GM12878 (cell line): ENCODE data around the gene CLEC16A. TPM values are rescaled to one million over a fixed set of nuclear protein-coding genes. Genes with fewer than 3 reads are reported as not detected.

Experiments
- BMI1 ChIP-seq: fragments of 450-650 bp; IDR thresholded peaks from 2 replicates; pipeline ENCODE4 v1.6.1; 2016; ENCODE audit warnings: mild to moderate bottlenecking, moderate library complexity, borderline replicate concordance
- FOS ChIP-seq: IDR thresholded peaks from 3 replicates; pipeline ENCODE4 v1.6.1; 2011; ENCODE audit warnings: borderline replicate concordance; ENCODE audit not compliant: insufficient read length; ENCODE audit errors: extremely low read depth
- HCFC1 ChIP-seq: fragments of 150-350 bp; IDR thresholded peaks from 2 replicates; pipeline ENCODE4 v1.6.1; 2014; ENCODE audit warnings: low read length
- HDAC2 ChIP-seq: fragments of 200-600 bp; sonication (generic); IDR thresholded peaks from 2 replicates; pipeline ENCODE4 v1.6.1; 2017
- IKZF2 ChIP-seq, 2 experiments: fragments of 450-650 bp; IDR thresholded peaks; 2 replicates each; pipeline ENCODE4 v1.6.1; 2017; ENCODE audit warnings: mild to moderate bottlenecking in 2 of 2, moderate library complexity in 2 of 2
- KDM1A ChIP-seq: fragments of 200-600 bp; sonication (generic); IDR thresholded peaks from 2 replicates; pipeline ENCODE4 v1.6.1; 2016; ENCODE audit warnings: borderline replicate concordance
- PML ChIP-seq: IDR thresholded peaks from 2 replicates; pipeline ENCODE4 v1.6.1; 2012; ENCODE audit warnings: low read length, inconsistent platforms
- POLR2AphosphoS2 ChIP-seq: IDR thresholded peaks from 2 replicates; pipeline ENCODE4 v1.6.1; 2011; ENCODE audit warnings: low read depth, mild to moderate bottlenecking, low read length, improper control_type of control experiment, moderate library complexity
- POLR2AphosphoS5 ChIP-seq: IDR thresholded peaks from 2 replicates; pipeline ENCODE4 v1.6.1; 2011; ENCODE audit warnings: mild to moderate bottlenecking, low read length, inconsistent platforms
- RB1 ChIP-seq: fragments of 450-650 bp; formaldehyde crosslinking; IDR thresholded peaks from 2 replicates; pipeline ENCODE4 v1.6.1; 2017; ENCODE audit warnings: mild to moderate bottlenecking, borderline replicate concordance
- RUNX3 ChIP-seq: IDR thresholded peaks from 2 replicates; pipeline ENCODE4 v1.6.1; 2012; ENCODE audit warnings: low read length, inconsistent platforms
- SIN3A ChIP-seq: IDR thresholded peaks from 2 replicates; pipeline ENCODE4 v1.6.1; 2012; ENCODE audit warnings: low read depth, low read length, improper control_type of control experiment
- SMAD1 ChIP-seq: fragments of 450-650 bp; IDR thresholded peaks from 2 replicates; pipeline ENCODE4 v1.6.1; 2018; ENCODE audit warnings: mild to moderate bottlenecking, low read depth; ENCODE audit not compliant: partially characterized antibody
- SMC3 ChIP-seq: IDR thresholded peaks from 2 replicates; pipeline ENCODE4 v1.6.1; 2011; ENCODE audit warnings: low read length, improper control_type of control experiment, borderline replicate concordance
- SP1 ChIP-seq: IDR thresholded peaks from one replicate; pipeline ENCODE4 v1.6.1; 2011; ENCODE audit warnings: low read depth, low read length
- SRF ChIP-seq, 2 experiments: IDR thresholded peaks; 2 replicates each; pipeline ENCODE4 v1.6.1; 2011; ENCODE audit warnings: low read depth in 2 of 2, low read length in 2 of 2, mild to moderate bottlenecking in 1 of 2, moderate library complexity in 1 of 2
- TARDBP ChIP-seq: IDR thresholded peaks from 2 replicates; pipeline ENCODE4 v1.6.1; 2016; ENCODE audit warnings: borderline replicate concordance
- TCF3 ChIP-seq: IDR thresholded peaks from 2 replicates; pipeline ENCODE4 v1.6.1; 2012; ENCODE audit warnings: low read depth, mild to moderate bottlenecking, low read length, borderline replicate concordance; ENCODE audit not compliant: insufficient read depth
- YBX1 ChIP-seq: fragments of 450-650 bp; IDR thresholded peaks from 2 replicates; pipeline ENCODE4 v1.6.1; 2016; ENCODE audit warnings: antibody characterized with exemption
- YY1 ChIP-seq: IDR thresholded peaks from 2 replicates; pipeline ENCODE4 v1.6.1; 2011; ENCODE audit warnings: low read depth, mild to moderate bottlenecking, low read length
- ZNF217 ChIP-seq: fragments of 450-650 bp; IDR thresholded peaks from 2 replicates; pipeline ENCODE4 v1.6.1; 2017; ENCODE audit warnings: antibody characterized with exemption, mild to moderate bottlenecking
- ZNF622 ChIP-seq: fragments of 450-650 bp; IDR thresholded peaks from 2 replicates; pipeline ENCODE4 v1.6.1; 2017; ENCODE audit warnings: mild to moderate bottlenecking, inconsistent platforms
- ZZZ3 ChIP-seq: IDR thresholded peaks from 2 replicates; pipeline ENCODE4 v1.6.1; 2011; ENCODE audit warnings: low read depth; ENCODE audit not compliant: control insufficient read depth, insufficient read length
- polyA plus RNA-seq, 11 experiments: library from polyadenylated mRNA; depleted of rRNA in 4 of 11; unstranded in 6 of 11; stranded (reverse) in 5 of 11; fragments of >200 nt; fragmentation: Nextera tagmentation in 4 of 11; fragmentation: Illumina TruSeq in 1 of 11; extraction: Ambion mirVana in 4 of 11; extraction: Trizol in 1 of 11; gene quantifications; 1 replicate in 1 of 11; 2 replicates in 10 of 11; pipeline versions ENCODE4 v1.2.1 to v1.2.3, GENCODE V29; 2011 to 2016; ENCODE audit warnings: inconsistent platforms in 2 of 11, missing spikeins in 2 of 11, low read depth in 1 of 11
- total RNA-seq, 4 experiments: library from RNA; depleted of rRNA in 3 of 4; stranded (reverse); fragments of >200 nt in 3 of 4; fragmentation: Illumina TruSeq in 1 of 4; extraction: Trizol in 1 of 4; gene quantifications; 2 replicates each; pipeline versions ENCODE4 v1.2.1 to v1.2.3, GENCODE V29; 2013 to 2021
- TF ChIP-seq, protein P1 (sequence below): fragments of 450-650 bp; IDR thresholded peaks from 2 replicates; pipeline ENCODE4 v1.6.1; 2016; ENCODE audit warnings: mild to moderate bottlenecking
- TF ChIP-seq, protein P2 (sequence below): fragments of 450-650 bp; IDR thresholded peaks from 2 replicates; pipeline ENCODE4 v1.6.1; 2017; ENCODE audit warnings: mild to moderate bottlenecking, moderate library complexity
- TF ChIP-seq, protein P3 (sequence below): fragments of 450-650 bp; conservative IDR thresholded peaks from 2 replicates; pipeline ENCODE4 v1.6.1; 2017; ENCODE audit warnings: mild to moderate bottlenecking, moderate library complexity

The CLEC16A gene
- total and polyA plus RNA-seq, 10 of the 15 experiments (the other 5 are each of a cell fraction or from before 2014, with no cell fraction given), result 1.5 to 28.8 (median 19.2) TPM

DNA sequence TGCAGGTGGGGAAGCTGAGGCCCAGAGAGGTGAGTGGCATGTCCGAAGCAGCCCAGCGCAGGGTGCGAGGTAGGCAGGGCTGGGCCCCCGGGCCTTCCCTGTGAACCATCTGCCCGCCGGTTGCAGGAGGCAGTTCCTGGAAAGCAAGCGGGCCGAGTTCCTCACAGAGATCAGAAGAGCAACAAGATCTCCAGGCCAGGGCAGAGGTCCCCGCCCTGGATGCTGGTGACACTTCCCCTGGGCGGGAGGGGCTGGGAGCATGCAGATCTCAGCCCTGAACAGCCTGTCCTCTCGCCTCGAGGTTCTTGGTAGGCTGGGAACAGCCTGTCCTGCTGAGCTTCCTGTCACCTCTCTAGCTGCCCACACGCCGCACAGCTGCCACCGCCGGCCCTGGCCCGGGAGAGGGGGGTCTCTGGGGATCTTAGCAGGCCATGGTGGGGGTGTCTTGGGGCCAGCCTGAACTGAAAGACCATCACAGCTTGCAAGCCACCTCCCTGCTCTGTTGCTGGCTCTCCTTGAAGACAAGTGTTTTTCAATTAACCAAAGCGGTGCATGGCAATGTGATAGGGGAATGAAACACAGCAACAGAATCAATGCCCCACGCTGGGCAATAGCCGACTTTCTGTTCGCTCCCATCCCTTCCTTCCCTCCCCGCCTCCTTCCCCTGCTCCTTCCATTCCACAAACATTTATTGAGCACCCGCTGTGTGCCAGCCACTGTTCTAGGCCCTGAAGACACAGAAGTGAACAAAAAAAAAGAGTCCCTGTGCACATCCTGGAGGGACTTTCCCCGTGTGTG, 279.9 kb downstream of the CLEC16A start (continued):
- TF ChIP-seq, protein P1, sequence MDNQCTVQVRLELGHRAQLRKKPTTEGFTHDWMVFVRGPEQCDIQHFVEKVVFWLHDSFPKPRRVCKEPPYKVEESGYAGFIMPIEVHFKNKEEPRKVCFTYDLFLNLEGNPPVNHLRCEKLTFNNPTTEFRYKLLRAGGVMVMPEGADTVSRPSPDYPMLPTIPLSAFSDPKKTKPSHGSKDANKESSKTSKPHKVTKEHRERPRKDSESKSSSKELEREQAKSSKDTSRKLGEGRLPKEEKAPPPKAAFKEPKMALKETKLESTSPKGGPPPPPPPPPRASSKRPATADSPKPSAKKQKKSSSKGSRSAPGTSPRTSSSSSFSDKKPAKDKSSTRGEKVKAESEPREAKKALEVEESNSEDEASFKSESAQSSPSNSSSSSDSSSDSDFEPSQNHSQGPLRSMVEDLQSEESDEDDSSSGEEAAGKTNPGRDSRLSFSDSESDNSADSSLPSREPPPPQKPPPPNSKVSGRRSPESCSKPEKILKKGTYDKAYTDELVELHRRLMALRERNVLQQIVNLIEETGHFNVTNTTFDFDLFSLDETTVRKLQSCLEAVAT, result no peak
- no peak for TF ChIP-seq ZZZ3
- TF ChIP-seq YBX1, result no peak
- no peak for TF ChIP-seq POLR2AphosphoS5
- TF ChIP-seq TCF3, result peak; percentile 61; the same call in 1 of the 2 replicates
- TF ChIP-seq KDM1A, result no peak
- no peak for TF ChIP-seq SRF (IDR thresholded peaks at IDR 0.05; ENCODE audit: low read depth in 2 of 2, low read length in 2 of 2)
- TF ChIP-seq ZNF622, result no peak
- no peak for TF ChIP-seq SP1
- no peak for TF ChIP-seq FOS
- TF ChIP-seq RUNX3, result no peak
- TF ChIP-seq BMI1, result no peak
- TF ChIP-seq, protein P2, sequence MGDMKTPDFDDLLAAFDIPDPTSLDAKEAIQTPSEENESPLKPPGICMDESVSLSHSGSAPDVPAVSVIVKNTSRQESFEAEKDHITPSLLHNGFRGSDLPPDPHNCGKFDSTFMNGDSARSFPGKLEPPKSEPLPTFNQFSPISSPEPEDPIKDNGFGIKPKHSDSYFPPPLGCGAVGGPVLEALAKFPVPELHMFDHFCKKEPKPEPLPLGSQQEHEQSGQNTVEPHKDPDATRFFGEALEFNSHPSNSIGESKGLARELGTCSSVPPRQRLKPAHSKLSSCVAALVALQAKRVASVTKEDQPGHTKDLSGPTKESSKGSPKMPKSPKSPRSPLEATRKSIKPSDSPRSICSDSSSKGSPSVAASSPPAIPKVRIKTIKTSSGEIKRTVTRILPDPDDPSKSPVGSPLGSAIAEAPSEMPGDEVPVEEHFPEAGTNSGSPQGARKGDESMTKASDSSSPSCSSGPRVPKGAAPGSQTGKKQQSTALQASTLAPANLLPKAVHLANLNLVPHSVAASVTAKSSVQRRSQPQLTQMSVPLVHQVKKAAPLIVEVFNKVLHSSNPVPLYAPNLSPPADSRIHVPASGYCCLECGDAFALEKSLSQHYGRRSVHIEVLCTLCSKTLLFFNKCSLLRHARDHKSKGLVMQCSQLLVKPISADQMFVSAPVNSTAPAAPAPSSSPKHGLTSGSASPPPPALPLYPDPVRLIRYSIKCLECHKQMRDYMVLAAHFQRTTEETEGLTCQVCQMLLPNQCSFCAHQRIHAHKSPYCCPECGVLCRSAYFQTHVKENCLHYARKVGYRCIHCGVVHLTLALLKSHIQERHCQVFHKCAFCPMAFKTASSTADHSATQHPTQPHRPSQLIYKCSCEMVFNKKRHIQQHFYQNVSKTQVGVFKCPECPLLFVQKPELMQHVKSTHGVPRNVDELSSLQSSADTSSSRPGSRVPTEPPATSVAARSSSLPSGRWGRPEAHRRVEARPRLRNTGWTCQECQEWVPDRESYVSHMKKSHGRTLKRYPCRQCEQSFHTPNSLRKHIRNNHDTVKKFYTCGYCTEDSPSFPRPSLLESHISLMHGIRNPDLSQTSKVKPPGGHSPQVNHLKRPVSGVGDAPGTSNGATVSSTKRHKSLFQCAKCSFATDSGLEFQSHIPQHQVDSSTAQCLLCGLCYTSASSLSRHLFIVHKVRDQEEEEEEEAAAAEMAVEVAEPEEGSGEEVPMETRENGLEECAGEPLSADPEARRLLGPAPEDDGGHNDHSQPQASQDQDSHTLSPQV, result 0 out of 2 replicates have a peak, but pooled peaks have one; percentile 38
- TF ChIP-seq PML, result no peak
- TF ChIP-seq YY1, result no peak
- TF ChIP-seq SMAD1, result no peak
- TF ChIP-seq SIN3A, result no peak
- TF ChIP-seq, protein P3, sequence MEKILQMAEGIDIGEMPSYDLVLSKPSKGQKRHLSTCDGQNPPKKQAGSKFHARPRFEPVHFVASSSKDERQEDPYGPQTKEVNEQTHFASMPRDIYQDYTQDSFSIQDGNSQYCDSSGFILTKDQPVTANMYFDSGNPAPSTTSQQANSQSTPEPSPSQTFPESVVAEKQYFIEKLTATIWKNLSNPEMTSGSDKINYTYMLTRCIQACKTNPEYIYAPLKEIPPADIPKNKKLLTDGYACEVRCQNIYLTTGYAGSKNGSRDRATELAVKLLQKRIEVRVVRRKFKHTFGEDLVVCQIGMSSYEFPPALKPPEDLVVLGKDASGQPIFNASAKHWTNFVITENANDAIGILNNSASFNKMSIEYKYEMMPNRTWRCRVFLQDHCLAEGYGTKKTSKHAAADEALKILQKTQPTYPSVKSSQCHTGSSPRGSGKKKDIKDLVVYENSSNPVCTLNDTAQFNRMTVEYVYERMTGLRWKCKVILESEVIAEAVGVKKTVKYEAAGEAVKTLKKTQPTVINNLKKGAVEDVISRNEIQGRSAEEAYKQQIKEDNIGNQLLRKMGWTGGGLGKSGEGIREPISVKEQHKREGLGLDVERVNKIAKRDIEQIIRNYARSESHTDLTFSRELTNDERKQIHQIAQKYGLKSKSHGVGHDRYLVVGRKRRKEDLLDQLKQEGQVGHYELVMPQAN, result no peak
- no peak for TF ChIP-seq ZNF217
- TF ChIP-seq SMC3, result no peak; the same call in 1 of the 2 replicates
- TF ChIP-seq TARDBP, result no peak
- no peak for TF ChIP-seq RB1
- no peak for TF ChIP-seq HDAC2
- no peak for TF ChIP-seq HCFC1
- no peak for TF ChIP-seq POLR2AphosphoS2
- TF ChIP-seq IKZF2 (IDR thresholded peaks at IDR 0.05), result peak in 1 of 2 experiments; percentile 3; a peak in 1 of 4 replicates
